Fibroblast of villous mesenchyme (primary cell): ENCODE data around the gene RRBP1. TPM values are rescaled to one million over a fixed set of nuclear protein-coding genes. Genes with fewer than 3 reads are reported as not detected.

Experiments
- DNase-seq: peaks from one replicate; pipeline ENCODE4 v3.0.0-alpha.2; 2010; ENCODE audit warnings: low read depth
- H3K4me3 ChIP-seq: 2 replicates; pipeline ENCODE4 v1.5.1; 2011; ENCODE audit warnings: low read depth, mild to moderate bottlenecking, low read length
- total RNA-seq: library from RNA; depleted of rRNA; stranded (reverse); fragments of >200 nt; gene quantifications from 2 replicates; pipeline ENCODE4 v1.2.3, GENCODE V29; 2012
- TF ChIP-seq, protein P1 (sequence below): IDR thresholded peaks from 2 replicates; pipeline ENCODE4 v1.5.1; 2012; ENCODE audit warnings: low read depth, mild to moderate bottlenecking, low read length; ENCODE audit not compliant: insufficient read depth

The RRBP1 gene
- total RNA-seq, 1 donor, result 123 TPM

- TF ChIP-seq, protein P1, sequence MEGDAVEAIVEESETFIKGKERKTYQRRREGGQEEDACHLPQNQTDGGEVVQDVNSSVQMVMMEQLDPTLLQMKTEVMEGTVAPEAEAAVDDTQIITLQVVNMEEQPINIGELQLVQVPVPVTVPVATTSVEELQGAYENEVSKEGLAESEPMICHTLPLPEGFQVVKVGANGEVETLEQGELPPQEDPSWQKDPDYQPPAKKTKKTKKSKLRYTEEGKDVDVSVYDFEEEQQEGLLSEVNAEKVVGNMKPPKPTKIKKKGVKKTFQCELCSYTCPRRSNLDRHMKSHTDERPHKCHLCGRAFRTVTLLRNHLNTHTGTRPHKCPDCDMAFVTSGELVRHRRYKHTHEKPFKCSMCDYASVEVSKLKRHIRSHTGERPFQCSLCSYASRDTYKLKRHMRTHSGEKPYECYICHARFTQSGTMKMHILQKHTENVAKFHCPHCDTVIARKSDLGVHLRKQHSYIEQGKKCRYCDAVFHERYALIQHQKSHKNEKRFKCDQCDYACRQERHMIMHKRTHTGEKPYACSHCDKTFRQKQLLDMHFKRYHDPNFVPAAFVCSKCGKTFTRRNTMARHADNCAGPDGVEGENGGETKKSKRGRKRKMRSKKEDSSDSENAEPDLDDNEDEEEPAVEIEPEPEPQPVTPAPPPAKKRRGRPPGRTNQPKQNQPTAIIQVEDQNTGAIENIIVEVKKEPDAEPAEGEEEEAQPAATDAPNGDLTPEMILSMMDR, result no peak
- DNase-seq, result no peak
- H3K4me3 ChIP-seq, result no peak overlapping the region
These were observed 17.9 kb downstream of the RRBP1 start for GRCh38 chr20:17664025-17664633.

DNA sequence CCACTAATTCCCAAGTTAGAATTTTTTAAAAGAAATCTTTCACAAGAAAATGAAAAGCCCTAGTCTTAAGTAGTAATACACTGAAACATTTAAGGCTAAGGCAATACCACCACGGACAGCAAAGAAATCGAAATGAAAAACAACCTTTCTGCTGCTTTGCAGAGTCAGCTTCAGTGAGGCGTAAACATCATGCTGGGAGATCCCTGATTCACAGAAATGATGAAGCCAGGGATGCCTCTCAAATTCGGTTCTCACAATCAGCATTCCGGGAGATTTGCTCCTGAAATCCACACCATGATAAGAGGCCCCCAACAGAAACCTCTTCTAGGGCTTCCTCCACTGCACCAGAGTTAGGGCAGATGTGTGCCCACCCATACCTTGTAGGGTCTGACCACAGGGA lies 18.6 kb downstream of the RRBP1 start:
- no peak overlapping the region for H3K4me3 ChIP-seq
- TF ChIP-seq, protein P1, result no peak
- DNase-seq, result peak; percentile 45

GRCh38 chr20:17663040-17663399 lies 19.0 kb downstream of the RRBP1 start:
- no peak overlapping the region for H3K4me3 ChIP-seq
- TF ChIP-seq, protein P1, result no peak

DNA sequence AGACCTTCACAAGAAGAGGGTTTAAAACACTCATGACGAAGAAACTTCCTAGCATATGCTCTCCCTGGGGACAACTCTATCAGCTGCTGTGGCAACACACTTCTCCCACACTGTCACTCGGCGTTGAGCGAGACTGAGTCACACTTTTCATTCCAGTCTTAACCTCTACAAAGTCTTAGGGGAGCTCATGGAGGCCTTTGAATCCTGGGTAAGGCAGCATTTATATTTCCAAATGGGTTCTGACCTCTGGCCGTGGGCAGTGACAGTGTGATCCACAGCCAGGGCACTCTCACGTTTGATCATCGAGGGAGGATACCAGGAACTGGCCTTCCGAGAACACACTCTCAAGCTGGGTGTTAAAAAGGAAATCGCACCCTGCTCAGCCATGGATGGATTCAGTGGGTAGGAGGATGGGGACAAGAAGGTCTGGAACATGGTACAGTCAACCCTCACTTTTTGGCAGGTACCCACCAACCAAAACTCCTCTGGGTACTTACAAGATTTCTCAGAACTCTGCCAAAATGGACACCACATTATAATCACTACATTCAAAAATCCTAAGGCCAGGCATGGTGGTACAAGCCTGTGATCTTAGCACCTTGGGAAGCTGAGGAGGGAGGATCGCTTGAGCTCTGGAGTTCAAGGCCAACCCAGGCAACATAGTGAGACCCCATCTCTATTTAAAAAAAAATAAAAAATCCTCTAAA lies 19.6 kb downstream of the RRBP1 start:
- H3K4me3 ChIP-seq, result no peak overlapping the region
- peak; percentile 83 for DNase-seq

More at GRCh38 chr20:17663040-17663399, 19.0 kb downstream of the RRBP1 start:
- DNase-seq, result no peak

DNA sequence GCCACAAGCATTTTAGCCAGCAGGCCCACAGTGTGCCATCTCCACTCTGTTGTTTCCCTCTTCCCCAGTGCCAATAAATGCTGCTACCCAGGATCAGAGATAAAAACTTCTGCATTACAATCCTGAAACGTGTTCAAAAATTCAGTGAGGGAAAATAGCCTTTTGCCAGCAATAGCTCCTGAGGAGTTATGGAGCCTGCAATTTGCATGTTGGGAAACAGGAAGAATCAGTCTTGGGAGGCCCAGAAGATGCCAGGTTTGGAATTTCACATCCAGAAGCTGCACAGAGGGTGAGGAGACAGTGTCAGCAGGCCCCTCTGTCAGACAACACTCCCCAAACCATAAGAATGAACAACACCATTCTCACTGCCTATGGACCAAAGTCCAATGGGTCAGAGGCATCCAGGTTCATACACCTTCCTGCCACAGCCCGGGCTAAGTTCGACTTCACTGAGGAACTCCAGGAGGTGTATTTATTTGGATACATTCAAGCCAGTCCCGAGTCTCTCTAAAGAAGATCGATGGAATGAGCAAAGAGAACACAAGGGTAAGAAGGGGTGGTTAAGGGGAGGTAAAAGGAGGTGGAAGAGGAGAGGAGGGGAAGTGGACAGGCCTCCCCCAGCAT lies 20.8 kb downstream of the RRBP1 start:
- no peak overlapping the region for H3K4me3 ChIP-seq
- TF ChIP-seq, protein P1, result no peak
- DNase-seq, result no peak

More for the DNA sequence above, 19.6 kb downstream of the RRBP1 start:
- TF ChIP-seq, protein P1, result no peak

- no peak for DNase-seq
- TF ChIP-seq, protein P1, result no peak
These were observed 21.4 kb downstream of the RRBP1 start for GRCh38 chr20:17660667-17661066.

More at GRCh38 chr20:17660667-17661066, 21.4 kb downstream of the RRBP1 start:
- no peak overlapping the region for H3K4me3 ChIP-seq
